Measurements from ENCODE around the gene PDZD2. TPM values are rescaled to one million over a fixed set of nuclear protein-coding genes. Genes with fewer than 3 reads are reported as not detected.

Gene PDZD2
- total RNA-seq, 1 donor, result 0.36 TPM

- no peak overlapping the region for H3K4me2 ChIP-seq (ENCODE audit: insufficient read depth, low read length)
- peaks cover 43% of the 10 kb centered on the region for H3K27me3 ChIP-seq (ENCODE audit: insufficient read depth, low read length)
- no peak overlapping the region for H3K27ac ChIP-seq (ENCODE audit: low read depth, low read length)
- no peaks in the 10 kb centered on the region for H3K9me3 ChIP-seq (ENCODE audit: low read depth, low read length)
- no peaks in the 10 kb centered on the region for H3K79me2 ChIP-seq (ENCODE audit: insufficient read depth, low read length)
- no peaks in the 10 kb centered on the region for H3K36me3 ChIP-seq (ENCODE audit: insufficient read depth, low read length)
- no peak for TF ChIP-seq CTCF (IDR thresholded peaks at IDR 0.05; ENCODE audit: extremely low read depth, low read depth, low read length)
- DNase-seq (ENCODE audit: insufficient read length, low spot score, missing footprints), result no peak
- H3K4me3 ChIP-seq (ENCODE audit: insufficient read depth, low read length), result no peak overlapping the region
- H2AFZ ChIP-seq (ENCODE audit: low read length), result no peak overlapping the region
- H4K20me1 ChIP-seq (ENCODE audit: insufficient read depth, low read length), result no peaks in the 10 kb centered on the region
- H3K4me1 ChIP-seq (ENCODE audit: insufficient read depth, low read length), result peaks cover 6% of the 10 kb centered on the region
Measured at GRCh38 chr5:31641059-31641458, 2.1 kb downstream of the PDZD2 start.

- H3K27ac ChIP-seq (ENCODE audit: low read depth, low read length), result no peak overlapping the region
- no peaks in the 10 kb centered on the region for H3K9me3 ChIP-seq (ENCODE audit: low read depth, low read length)
- no peaks in the 10 kb centered on the region for H4K20me1 ChIP-seq (ENCODE audit: insufficient read depth, low read length)
- TF ChIP-seq CTCF (IDR thresholded peaks at IDR 0.05; ENCODE audit: extremely low read depth, low read depth, low read length), result no peak
- peaks cover 43% of the 10 kb centered on the region for H3K27me3 ChIP-seq (ENCODE audit: insufficient read depth, low read length)
- no peak for DNase-seq (ENCODE audit: insufficient read length, low spot score, missing footprints)
- peaks cover 6% of the 10 kb centered on the region for H3K4me1 ChIP-seq (ENCODE audit: insufficient read depth, low read length)
- H3K36me3 ChIP-seq (ENCODE audit: insufficient read depth, low read length), result no peaks in the 10 kb centered on the region
- H3K4me3 ChIP-seq (ENCODE audit: insufficient read depth, low read length), result no peak overlapping the region
- H2AFZ ChIP-seq (ENCODE audit: low read length), result no peak overlapping the region
- no peaks in the 10 kb centered on the region for H3K79me2 ChIP-seq (ENCODE audit: insufficient read depth, low read length)
- H3K4me2 ChIP-seq (ENCODE audit: insufficient read depth, low read length), result no peak overlapping the region
Measured at GRCh38 chr5:31641575-31641974, 2.6 kb downstream of the PDZD2 start.

- no peak for TF ChIP-seq CTCF (IDR thresholded peaks at IDR 0.05; ENCODE audit: extremely low read depth, low read depth, low read length)
- H3K36me3 ChIP-seq (ENCODE audit: insufficient read depth, low read length), result no peaks in the 10 kb centered on the region
- H3K27me3 ChIP-seq (ENCODE audit: insufficient read depth, low read length), result peaks cover 16% of the 10 kb centered on the region
- no peak for DNase-seq (ENCODE audit: insufficient read length, low spot score, missing footprints)
- H3K4me1 ChIP-seq (ENCODE audit: insufficient read depth, low read length), result no peaks in the 10 kb centered on the region
- H3K79me2 ChIP-seq (ENCODE audit: insufficient read depth, low read length), result no peaks in the 10 kb centered on the region
- no peaks in the 10 kb centered on the region for H4K20me1 ChIP-seq (ENCODE audit: insufficient read depth, low read length)
- no peak overlapping the region for H3K4me3 ChIP-seq (ENCODE audit: insufficient read depth, low read length)
- no peak overlapping the region for H2AFZ ChIP-seq (ENCODE audit: low read length)
- H3K27ac ChIP-seq (ENCODE audit: low read depth, low read length), result no peak overlapping the region
- H3K4me2 ChIP-seq (ENCODE audit: insufficient read depth, low read length), result no peak overlapping the region
- H3K9me3 ChIP-seq (ENCODE audit: low read depth, low read length), result no peaks in the 10 kb centered on the region
Measured at GRCh38 chr5:31645420-31646081, 6.6 kb downstream of the PDZD2 start.

GRCh38 chr5:31648326-31648725 is 9.4 kb downstream of the PDZD2 start:
- no peaks in the 10 kb centered on the region for H3K27me3 ChIP-seq (ENCODE audit: insufficient read depth, low read length)
- H2AFZ ChIP-seq (ENCODE audit: low read length), result no peak overlapping the region
- no peak overlapping the region for H3K4me2 ChIP-seq (ENCODE audit: insufficient read depth, low read length)
- TF ChIP-seq CTCF (IDR thresholded peaks at IDR 0.05; ENCODE audit: extremely low read depth, low read depth, low read length), result no peak
- no peaks in the 10 kb centered on the region for H3K79me2 ChIP-seq (ENCODE audit: insufficient read depth, low read length)
- DNase-seq (ENCODE audit: insufficient read length, low spot score, missing footprints), result no peak
- H3K27ac ChIP-seq (ENCODE audit: low read depth, low read length), result no peak overlapping the region
- H3K4me1 ChIP-seq (ENCODE audit: insufficient read depth, low read length), result no peaks in the 10 kb centered on the region
- no peaks in the 10 kb centered on the region for H4K20me1 ChIP-seq (ENCODE audit: insufficient read depth, low read length)
- no peak overlapping the region for H3K4me3 ChIP-seq (ENCODE audit: insufficient read depth, low read length)
- no peaks in the 10 kb centered on the region for H3K36me3 ChIP-seq (ENCODE audit: insufficient read depth, low read length)
- no peaks in the 10 kb centered on the region for H3K9me3 ChIP-seq (ENCODE audit: low read depth, low read length)
